NCI-H345 treated with DMSO at 0.1 percent for 48 hours (cell line): ENCODE results near the gene NDUFB8.

Source experiments
- DNase-seq: peaks from one replicate; lab custom pipeline; 2025; ENCODE audit not compliant: unreplicated experiment; lab: John Stamatoyannopoulos, UW

The NDUFB8 gene

DNA sequence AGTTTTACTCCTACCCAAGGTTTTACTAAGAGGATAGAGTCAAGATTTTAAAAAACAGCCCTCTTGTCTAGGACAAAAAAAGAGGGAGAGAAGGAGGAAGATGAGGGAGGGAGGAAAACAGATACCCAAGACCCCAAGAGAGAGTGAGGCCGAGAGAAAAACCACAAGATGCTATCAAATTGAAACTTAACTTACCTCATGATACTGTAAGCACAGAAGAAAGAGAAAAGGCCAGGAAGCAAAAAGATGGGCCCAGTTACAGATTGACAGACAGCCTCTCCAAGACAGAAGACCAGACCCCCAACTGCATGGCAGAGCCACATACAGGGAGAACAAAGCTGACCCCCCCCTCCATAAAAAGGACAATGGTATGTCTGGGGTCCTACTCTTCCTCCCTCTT lies 21.4 kb downstream of the NDUFB8 start:
- DNase-seq = no peak

- no peak for DNase-seq
These were observed 22.3 kb downstream of the NDUFB8 start for GRCh38 chr10:100507357-100507732.

DNA sequence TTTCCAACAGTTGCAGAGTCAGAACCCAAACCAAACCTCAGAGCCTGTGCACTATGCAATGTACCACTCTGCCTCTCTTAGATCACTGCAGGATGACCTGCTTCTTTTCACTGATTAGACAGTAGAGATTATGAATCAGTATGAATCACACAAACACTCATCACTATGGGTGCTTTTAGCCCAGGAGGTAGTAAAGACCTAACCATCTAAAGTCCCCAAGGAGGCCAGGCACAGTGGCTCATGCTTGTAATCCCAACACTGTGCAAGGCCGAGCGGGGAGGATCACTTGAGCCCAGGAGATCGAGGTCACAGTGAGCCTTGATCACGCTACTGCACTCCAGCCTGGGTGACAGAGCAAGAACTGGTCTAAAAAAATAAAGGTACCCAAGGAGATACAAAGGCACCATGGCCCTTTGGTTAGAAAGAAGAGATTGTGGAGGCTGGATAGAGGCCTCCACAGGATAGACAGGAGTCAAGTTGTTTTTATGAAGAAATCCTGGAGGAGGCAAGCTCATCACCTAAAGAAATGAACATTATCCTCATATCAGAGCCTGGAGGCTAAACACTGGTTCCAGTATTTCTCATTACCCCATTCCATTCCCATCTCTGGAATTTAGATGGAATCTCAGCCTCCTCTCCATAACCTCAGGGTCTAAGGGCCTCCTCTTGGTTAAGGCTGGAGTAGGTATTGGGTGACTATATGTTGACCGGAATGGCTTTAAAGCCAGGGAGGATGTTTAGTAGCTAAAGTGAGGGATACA lies 22.9 kb downstream of the NDUFB8 start:
- DNase-seq = no peak

DNA sequence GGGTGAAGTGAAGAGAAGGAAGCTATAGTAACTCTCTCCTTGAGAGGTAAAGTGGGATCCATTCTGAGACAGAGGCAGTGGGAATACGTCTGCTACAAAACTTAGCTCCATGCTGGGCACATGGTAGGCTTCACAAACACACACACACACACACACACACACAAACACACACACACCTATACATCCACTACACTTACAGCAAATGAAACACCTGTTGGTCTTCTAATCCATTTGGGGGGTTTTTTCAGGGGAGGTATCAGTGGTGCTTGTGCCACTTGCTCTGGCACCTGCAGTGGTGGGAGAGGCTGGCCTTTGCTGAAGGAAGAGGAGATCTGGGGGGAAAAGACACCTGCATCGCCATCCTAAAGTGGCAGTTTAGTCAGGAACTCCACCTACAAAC lies 24.5 kb downstream of the NDUFB8 start:
- DNase-seq = no peak

DNA sequence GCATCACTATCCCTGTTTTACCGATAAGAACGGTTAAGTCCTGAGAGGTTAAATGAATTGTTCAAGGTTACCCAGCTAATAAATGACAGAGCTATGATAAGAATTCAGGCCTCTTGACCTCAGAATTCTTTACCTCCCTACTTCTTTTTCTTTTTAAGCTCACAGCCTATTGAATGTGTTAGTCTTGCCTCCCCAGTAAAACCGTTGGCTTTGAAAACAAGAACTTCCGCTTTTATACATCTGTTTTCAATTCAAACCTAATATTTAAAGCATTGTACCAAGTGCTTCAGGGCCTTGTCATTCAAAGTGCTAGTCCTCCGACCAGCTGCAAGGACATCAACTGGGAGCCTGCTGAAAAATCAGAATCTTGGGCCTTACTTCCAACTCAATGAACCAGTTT lies 25.6 kb downstream of the NDUFB8 start:
- DNase-seq = no peak

- DNase-seq = no peak
These were observed 26.7 kb downstream of the NDUFB8 start for GRCh38 chr10:100502926-100503494.

DNA sequence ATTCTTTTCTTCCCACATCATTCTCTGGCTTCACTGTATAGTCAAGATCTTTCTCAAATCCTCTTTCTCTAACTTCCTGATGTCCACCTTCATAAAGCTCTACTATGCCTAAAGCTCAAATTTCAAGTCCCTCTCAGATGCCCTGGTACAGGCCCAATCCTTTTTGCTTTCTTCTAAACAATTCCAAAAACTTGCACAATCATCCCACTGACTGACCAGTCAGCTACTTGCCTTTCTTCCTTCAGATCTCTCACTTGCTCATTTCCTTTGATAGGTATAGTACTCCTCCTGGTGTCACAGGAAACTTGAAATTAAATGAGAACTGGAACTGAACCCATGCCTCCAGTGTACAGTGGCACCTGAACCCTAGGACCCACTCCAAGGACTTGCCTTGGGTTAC lies 28.2 kb downstream of the NDUFB8 start:
- DNase-seq = no peak

DNA sequence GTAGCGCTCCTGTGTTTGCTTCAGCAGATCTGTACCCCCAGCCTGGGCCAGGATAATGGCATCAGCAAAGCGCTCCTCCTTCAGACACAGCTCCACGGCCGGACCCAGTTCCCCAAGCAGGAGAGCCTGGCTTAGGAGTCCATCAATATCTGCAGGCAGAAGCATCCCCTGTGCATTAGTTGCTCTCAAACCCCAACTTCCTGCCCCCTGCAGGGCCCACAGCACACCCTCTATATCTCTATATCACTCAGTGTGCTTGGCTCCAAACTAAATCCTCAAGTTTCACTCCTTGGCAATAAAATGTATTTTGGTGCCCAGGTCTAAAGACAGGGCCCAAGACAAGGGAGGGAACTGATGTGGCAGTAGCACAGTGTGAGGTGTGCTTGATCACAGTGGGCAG lies 31.6 kb downstream of the NDUFB8 start:
- DNase-seq = no peak

GRCh38 chr10:100496567-100496966 lies 33.1 kb downstream of the NDUFB8 start:
- DNase-seq = no peak

GRCh38 chr10:100490531-100490930 lies 39.1 kb downstream of the NDUFB8 start:
- DNase-seq = no peak

GRCh38 chr10:100489396-100489795 lies 40.3 kb downstream of the NDUFB8 start:
- no peak for DNase-seq

DNA sequence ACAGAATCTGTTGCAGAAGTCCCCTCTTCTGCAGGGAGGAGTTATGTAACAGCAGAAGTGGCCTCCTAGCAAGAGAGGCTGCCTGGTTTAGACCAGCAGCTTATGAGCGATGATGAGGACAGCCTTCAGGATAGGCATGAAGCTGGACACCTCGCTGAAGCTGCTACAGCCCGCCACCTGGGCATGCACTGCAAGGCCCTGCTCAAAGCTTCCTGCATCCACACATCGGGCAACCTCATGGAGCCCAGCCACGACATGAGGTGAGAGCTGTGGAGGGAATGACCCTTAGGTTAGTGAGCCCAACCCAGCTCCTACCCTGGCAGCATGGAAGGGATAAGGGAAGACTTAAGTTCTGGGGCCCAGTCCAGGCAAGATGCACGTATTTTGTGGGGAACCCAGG lies 42.1 kb downstream of the NDUFB8 start:
- DNase-seq = no peak

DNA sequence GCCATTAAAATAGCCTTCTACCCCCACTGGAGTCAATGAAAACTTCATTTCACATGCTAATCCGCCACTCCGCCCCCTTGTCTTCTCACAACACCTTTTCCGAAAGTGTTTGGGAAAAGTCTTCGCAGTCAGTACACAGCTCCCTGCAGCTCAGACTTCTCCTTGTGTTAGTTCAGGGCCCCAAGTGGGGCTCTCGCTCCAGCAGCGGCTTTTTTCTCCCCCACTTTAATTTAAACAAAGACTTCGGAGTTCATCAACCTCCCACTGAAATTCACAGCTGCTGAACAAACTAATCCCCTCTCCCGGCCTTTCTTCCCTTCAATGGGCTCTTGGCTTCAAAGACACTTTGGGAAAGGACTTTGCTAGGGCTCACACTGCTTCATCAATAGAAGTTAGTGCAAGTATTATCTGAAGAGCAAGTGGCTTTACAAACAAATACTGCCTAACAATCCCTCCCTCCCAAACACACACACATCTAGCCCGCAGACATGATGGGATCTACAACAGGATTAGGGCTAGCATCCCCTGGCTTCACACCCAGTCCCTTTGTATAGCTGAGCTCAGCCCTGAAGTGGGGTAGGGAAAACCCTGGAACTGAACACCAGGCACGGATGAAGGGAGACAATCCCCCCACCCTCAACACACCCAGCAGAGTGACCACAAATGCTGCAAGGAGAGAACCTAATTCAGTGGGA lies 43.7 kb downstream of the NDUFB8 start:
- DNase-seq = no peak

DNA sequence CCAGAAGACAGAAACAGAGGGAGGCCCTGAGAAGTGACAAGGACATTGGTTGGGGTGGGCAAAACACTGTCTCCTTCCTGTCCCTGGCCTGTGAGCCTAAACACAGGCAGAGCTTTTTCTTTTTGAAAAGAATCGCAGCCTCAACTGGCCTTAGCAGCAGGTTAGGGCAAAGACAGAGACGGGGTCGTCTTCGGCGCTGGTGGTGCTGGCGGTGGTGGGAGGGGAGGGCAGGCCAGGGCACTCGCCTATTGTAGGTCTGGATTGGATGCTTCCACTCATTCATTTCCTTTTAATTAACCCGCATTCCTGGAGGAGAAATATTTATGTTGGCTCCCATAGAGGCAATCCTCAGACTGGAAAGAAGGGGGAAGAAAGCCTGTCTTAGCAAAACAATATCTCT lies 44.3 kb downstream of the NDUFB8 start:
- DNase-seq = no peak

GRCh38 chr10:100483876-100484666 lies 45.6 kb downstream of the NDUFB8 start:
- no peak for DNase-seq

- DNase-seq = no peak
These were observed 46.9 kb downstream of the NDUFB8 start for GRCh38 chr10:100482834-100483185.

DNA sequence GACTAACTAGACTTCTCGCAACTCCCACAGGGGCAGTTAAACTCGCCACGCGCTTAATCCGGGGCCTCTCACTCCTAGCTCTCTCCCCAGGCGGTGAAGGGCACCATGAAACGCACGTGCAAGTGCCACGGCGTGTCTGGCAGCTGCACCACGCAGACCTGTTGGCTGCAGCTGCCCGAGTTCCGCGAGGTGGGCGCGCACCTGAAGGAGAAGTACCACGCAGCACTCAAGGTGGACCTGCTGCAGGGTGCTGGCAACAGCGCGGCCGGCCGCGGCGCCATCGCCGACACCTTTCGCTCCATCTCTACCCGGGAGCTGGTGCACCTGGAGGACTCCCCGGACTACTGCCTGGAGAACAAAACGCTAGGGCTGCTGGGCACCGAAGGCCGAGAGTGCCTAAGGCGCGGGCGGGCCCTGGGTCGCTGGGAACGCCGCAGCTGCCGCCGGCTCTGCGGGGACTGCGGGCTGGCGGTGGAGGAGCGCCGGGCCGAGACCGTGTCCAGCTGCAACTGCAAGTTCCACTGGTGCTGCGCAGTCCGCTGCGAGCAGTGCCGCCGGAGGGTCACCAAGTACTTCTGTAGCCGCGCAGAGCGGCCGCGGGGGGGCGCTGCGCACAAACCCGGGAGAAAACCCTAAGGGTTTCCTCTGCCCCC lies 47.4 kb downstream of the NDUFB8 start:
- peak; percentile 22 for DNase-seq

DNA sequence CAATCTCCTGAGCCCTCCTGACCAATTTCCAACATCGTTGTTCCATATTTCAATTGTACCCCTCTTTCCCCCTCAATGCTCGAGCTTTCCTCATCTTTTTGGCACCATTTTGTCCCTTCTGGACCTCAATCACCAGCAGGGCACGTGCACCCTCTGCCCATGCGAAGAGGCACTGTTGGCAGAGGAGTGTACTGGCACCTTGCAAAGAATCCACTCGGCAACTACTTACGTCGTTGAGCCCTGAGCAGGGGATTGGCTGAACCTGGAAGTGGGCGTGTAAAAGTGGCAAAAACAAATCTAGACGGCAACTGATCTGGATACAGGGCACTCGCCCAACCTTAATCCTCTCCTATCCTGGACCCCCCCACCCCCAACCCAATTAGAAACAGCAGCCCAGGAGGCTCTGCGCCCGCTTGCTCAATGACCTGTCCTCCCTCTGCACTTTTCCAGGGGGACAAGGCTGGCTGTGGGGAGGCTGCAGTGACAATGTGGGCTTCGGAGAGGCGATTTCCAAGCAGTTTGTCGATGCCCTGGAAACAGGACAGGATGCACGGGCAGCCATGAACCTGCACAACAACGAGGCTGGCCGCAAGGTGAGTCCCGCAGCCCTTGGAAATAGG lies 48.1 kb downstream of the NDUFB8 start:
- DNase-seq = peak; percentile 61

GRCh38 chr10:100480002-100480401 lies 49.7 kb downstream of the NDUFB8 start:
- no peak for DNase-seq

- DNase-seq = no peak
These were observed 50.6 kb downstream of the NDUFB8 start for GRCh38 chr10:100479037-100479436.

- DNase-seq = no peak
These were observed 51.7 kb downstream of the NDUFB8 start for GRCh38 chr10:100477970-100478369.
